DND-41 (cell line): ENCODE measurements around the gene MAPK1.
"Not testable (repeated sequence)": the region's sequence is repeated elsewhere in the genome, so short reads cannot be mapped to it uniquely, and the experiment has no call there.

Experiments used
- ATAC-seq: fragments of 200-7000 bp; cut with Tn5 transposase; 3 replicates; pipeline ENCODE4 v1.9.1; 2021; ENCODE audit warnings: low read depth; ENCODE audit not compliant: insufficient read depth
- DNase-seq: peaks from one replicate; pipeline ENCODE4 v3.0.0-alpha.2; 2020
- H2AFZ ChIP-seq: 2 replicates; pipeline ENCODE4 v1.6.0; 2012; ENCODE audit warnings: low read depth, low read length
- H3K27ac ChIP-seq: 2 replicates; pipeline ENCODE4 v1.5.1; 2012; ENCODE audit warnings: low read length, inconsistent platforms
- H3K27me3 ChIP-seq: fragments of 200-600 bp; sonication (generic); 2 replicates; pipeline ENCODE4 v1.6.0; 2012; ENCODE audit warnings: low read length, mild to moderate bottlenecking, inconsistent platforms; ENCODE audit not compliant: insufficient read depth, poor library complexity
- H3K36me3 ChIP-seq: 2 replicates; pipeline ENCODE4 v1.5.1; 2012; ENCODE audit warnings: low read length, inconsistent platforms; ENCODE audit not compliant: insufficient read depth
- H3K4me1 ChIP-seq: 2 replicates; pipeline ENCODE4 v1.5.1; 2012; ENCODE audit warnings: mild to moderate bottlenecking, low read length; ENCODE audit not compliant: insufficient read depth
- H3K4me2 ChIP-seq: 2 replicates; pipeline ENCODE4 v1.6.0; 2012; ENCODE audit warnings: mild to moderate bottlenecking, moderate library complexity, low read length, inconsistent platforms; ENCODE audit not compliant: insufficient read depth
- H3K4me3 ChIP-seq, 2 experiments: fragments of 200-600 bp in 1 of 2; shearing (Covaris generic) in 1 of 2; 2 replicates each; pipeline ENCODE4 v1.5.1; 2012 to 2016; ENCODE audit warnings: inconsistent platforms in 2 of 2, low read length in 2 of 2, mild to moderate bottlenecking in 2 of 2, low read depth in 1 of 2, moderate library complexity in 1 of 2
- H3K79me2 ChIP-seq: 2 replicates; pipeline ENCODE4 v1.6.0; 2012; ENCODE audit warnings: low read length, inconsistent platforms; ENCODE audit not compliant: insufficient read depth
- H3K9ac ChIP-seq: 2 replicates; pipeline ENCODE4 v1.6.0; 2012; ENCODE audit warnings: low read depth, mild to moderate bottlenecking, inconsistent platforms, low read length, moderate library complexity
- H3K9me3 ChIP-seq: 2 replicates; pipeline ENCODE4 v1.5.1; 2012; ENCODE audit warnings: low read length, moderate library complexity, mild to moderate bottlenecking, inconsistent platforms; ENCODE audit not compliant: insufficient read depth, severe bottlenecking
- H4K20me1 ChIP-seq: 2 replicates; pipeline ENCODE4 v1.6.0; 2012; ENCODE audit warnings: low read length; ENCODE audit not compliant: insufficient read depth
- EZH2 ChIP-seq: IDR thresholded peaks from 3 replicates; pipeline ENCODE4 v1.6.1; 2012; ENCODE audit warnings: borderline replicate concordance, low read depth, mild to moderate bottlenecking, moderate library complexity, low read length, inconsistent platforms; ENCODE audit not compliant: severe bottlenecking
- TF ChIP-seq, protein P1 (sequence below): IDR thresholded peaks from 2 replicates; pipeline ENCODE4 v1.5.1; 2012; ENCODE audit warnings: borderline replicate concordance, low read length, moderate library complexity, mild to moderate bottlenecking; ENCODE audit not compliant: poor library complexity, severe bottlenecking; ENCODE audit errors: extremely low read depth

The MAPK1 gene

DNA sequence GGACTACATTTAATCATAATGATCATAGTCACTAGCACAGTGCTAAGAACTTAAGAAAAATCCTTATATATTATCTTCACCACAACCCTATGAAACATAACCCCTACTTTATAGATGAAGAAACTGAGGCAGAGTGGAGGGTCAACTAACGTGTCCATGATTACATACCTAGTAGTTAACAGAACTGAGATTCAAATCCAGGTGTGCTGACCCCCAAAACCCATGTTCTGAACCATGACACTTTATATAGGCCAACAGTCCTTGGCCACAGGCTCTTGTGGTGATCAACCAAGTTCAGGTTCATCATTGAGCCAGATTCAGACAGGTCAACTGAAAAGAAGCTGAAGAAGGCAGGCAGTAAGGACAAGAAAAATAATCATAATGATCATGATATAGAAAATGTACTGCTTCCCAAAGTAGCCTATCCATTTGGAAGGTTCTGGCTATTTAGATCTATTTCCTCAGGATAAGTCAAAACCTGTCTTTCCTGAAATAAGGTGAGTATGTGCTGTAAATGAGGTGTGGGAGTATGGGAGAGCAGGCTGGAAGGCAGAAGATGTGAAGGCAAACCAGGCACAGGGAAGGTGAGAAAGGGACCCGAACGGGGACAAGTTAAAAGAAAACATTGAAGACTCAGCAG is 39.7 kb downstream of the MAPK1 start:
- Histone ChIP-seq H3K79me2 (peaks cover 100% of the 10 kb centered on the region), H2AFZ (no peak overlapping the region), H3K9ac (no peak overlapping the region), H3K4me3 (no peak overlapping the region), H3K27ac (no peak overlapping the region), H3K27me3 (no peaks in the 10 kb centered on the region), H3K9me3 (no peaks in the 10 kb centered on the region), H3K4me1 (no peaks in the 10 kb centered on the region; the same call in 1 of the 2 replicates), H3K36me3 (peaks cover 7% of the 10 kb centered on the region; the same call in 1 of the 2 replicates), H3K4me2 (no peak overlapping the region), H4K20me1 (peaks cover 88% of the 10 kb centered on the region)
- TF ChIP-seq, protein P1, sequence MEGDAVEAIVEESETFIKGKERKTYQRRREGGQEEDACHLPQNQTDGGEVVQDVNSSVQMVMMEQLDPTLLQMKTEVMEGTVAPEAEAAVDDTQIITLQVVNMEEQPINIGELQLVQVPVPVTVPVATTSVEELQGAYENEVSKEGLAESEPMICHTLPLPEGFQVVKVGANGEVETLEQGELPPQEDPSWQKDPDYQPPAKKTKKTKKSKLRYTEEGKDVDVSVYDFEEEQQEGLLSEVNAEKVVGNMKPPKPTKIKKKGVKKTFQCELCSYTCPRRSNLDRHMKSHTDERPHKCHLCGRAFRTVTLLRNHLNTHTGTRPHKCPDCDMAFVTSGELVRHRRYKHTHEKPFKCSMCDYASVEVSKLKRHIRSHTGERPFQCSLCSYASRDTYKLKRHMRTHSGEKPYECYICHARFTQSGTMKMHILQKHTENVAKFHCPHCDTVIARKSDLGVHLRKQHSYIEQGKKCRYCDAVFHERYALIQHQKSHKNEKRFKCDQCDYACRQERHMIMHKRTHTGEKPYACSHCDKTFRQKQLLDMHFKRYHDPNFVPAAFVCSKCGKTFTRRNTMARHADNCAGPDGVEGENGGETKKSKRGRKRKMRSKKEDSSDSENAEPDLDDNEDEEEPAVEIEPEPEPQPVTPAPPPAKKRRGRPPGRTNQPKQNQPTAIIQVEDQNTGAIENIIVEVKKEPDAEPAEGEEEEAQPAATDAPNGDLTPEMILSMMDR: no peak
- no peak for TF ChIP-seq EZH2
- DNase-seq (no peak), ATAC-seq (no peak)

GRCh38 chr22:21826204-21826603 is 41.2 kb downstream of the MAPK1 start:
- Histone ChIP-seq H3K9ac (no peak overlapping the region), H3K27ac (no peak overlapping the region), H4K20me1 (peaks cover 86% of the 10 kb centered on the region), H3K9me3 (no peaks in the 10 kb centered on the region), H3K4me3 (no peak overlapping the region), H3K4me1 (no peaks in the 10 kb centered on the region; the same call in 1 of the 2 replicates), H3K36me3 (no peaks in the 10 kb centered on the region), H3K79me2 (peaks cover 100% of the 10 kb centered on the region), H2AFZ (no peak overlapping the region), H3K27me3 (no peaks in the 10 kb centered on the region), H3K4me2 (no peak overlapping the region)
- DNase-seq (no peak), ATAC-seq (no peak)
- TF ChIP-seq EZH2: no peak

DNA sequence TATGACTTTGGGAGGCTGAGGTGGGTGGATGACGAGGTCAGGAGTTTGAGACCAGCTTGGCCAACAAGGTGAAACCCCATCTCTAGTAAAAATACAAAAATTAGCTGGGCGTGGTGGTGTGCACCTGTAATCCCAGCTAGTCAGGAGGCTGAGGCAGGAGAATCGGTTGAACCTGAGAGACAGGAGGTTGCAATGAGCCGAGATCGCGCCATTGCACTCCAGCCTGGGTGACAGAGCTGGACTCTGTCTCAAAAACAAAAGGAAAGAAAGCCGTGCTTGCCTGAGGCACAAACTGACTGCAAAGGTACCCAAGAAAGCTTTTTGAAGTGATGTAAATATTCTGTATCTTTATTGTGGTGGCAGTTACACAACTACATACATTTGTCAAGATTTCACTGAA is 42.5 kb downstream of the MAPK1 start:
- H2AFZ ChIP-seq, H3K4me1 ChIP-seq, H3K27ac ChIP-seq, H3K9me3 ChIP-seq, H3K27me3 ChIP-seq, ATAC-seq, H3K9ac ChIP-seq, H3K4me2 ChIP-seq, H3K4me3 ChIP-seq, H3K36me3 ChIP-seq, DNase-seq: not testable (repeated sequence)
- Histone ChIP-seq H3K79me2 (peaks cover 99% of the 10 kb centered on the region), H4K20me1 (peaks cover 82% of the 10 kb centered on the region)

DNA sequence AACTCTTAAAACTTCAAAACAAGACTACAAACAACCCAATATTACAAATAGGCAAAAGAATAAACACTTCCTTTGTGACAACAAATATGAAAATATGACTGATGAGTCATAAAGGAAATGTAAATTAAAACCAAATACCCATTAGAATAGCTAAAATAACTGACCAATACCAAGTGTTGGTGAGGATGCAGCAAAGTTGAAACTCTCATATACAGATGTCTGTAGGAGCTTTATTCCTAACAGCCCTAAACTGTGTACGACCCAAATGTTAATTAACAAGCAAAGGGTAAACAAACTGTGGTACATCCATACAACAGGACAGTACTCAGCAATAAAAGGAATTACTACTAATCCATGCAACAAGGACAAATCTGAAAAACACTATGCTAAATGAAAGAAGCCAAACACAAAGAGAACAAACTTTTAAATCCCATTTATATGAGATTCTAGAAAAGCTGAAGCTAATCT is 43.0 kb downstream of the MAPK1 start:
- H3K9me3 ChIP-seq: no peaks in the 10 kb centered on the region
- no peaks in the 10 kb centered on the region for H3K27me3 ChIP-seq
- peaks cover 82% of the 10 kb centered on the region for H4K20me1 ChIP-seq
- H3K36me3 ChIP-seq: no peaks in the 10 kb centered on the region
- no peak for TF ChIP-seq EZH2
- TF ChIP-seq, protein P1: no peak
- H3K4me2 ChIP-seq: no peak overlapping the region
- no peak overlapping the region for H3K27ac ChIP-seq
- no peak overlapping the region for H2AFZ ChIP-seq
- H3K9ac ChIP-seq: no peak overlapping the region
- ATAC-seq (no peak), DNase-seq (no peak)
- no peak overlapping the region for H3K4me3 ChIP-seq
- H3K4me1 ChIP-seq: no peaks in the 10 kb centered on the region; the same call in 1 of the 2 replicates
- H3K79me2 ChIP-seq: peaks cover 99% of the 10 kb centered on the region
